Activated naive CD8-positive, alpha-beta T cell treated with anti-CD3 and anti-CD28 coated beads, Interleukin-2, amount 50 U/mL, for 24 hours (primary cell): ENCODE data around the gene HELZ.
A peak's percentile ranks its signal among the peaks of the same experiment; 100 is the strongest.

Experiments
- ATAC-seq: fragments of 150-1000 bp; cut with Tn5 transposase; one replicate; pipeline ENCODE4 v1.10.0; 2021
- DNase-seq: peaks from one replicate; pipeline ENCODE4 v3.0.0; 2021
- H3K27ac Mint-ChIP-seq: one replicate; pipeline ENCODE4 v1.8.0; 2021; ENCODE audit warnings: mild to moderate bottlenecking, mixed read lengths
- H3K27me3 Mint-ChIP-seq: one replicate; pipeline ENCODE4 v1.8.0; 2021; ENCODE audit warnings: mixed read lengths
- H3K36me3 Mint-ChIP-seq: one replicate; pipeline ENCODE4 v1.8.0; 2021; ENCODE audit warnings: low read depth, mixed read lengths
- H3K4me1 Mint-ChIP-seq: one replicate; pipeline ENCODE4 v1.8.0; 2021; ENCODE audit warnings: mixed read lengths
- H3K4me3 Mint-ChIP-seq: one replicate; pipeline ENCODE4 v1.8.0; 2021; ENCODE audit warnings: mild to moderate bottlenecking, moderate library complexity, mixed read lengths
- H3K9me3 Mint-ChIP-seq: one replicate; pipeline ENCODE4 v1.8.0; 2021; ENCODE audit warnings: mixed read lengths

The HELZ gene

DNA sequence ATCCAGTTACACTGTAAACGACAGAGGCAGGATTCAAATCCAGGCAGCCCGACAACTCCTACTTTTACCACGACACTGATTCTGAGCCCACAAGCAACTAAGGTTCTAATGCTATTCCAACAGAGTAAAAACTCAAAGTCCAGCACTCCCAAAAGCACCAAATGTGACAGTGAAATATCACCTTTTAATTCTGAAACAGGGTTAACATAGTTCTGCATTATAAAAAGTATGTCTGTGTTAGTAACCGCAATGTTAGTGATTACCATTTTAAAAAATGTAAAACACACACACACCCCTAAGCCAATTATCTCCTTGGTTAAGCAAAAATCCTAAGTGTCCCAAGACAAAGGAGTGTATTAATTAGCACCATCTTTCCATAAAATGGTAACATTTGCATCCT lies 19.7 kb downstream of the HELZ start:
- peaks cover 3% of the 10 kb centered on the region for H3K9me3 Mint-ChIP-seq
- H3K27ac Mint-ChIP-seq, result no peak overlapping the region
- no peak overlapping the region for H3K4me3 Mint-ChIP-seq
- peaks cover 43% of the 10 kb centered on the region for H3K4me1 Mint-ChIP-seq
- no peak for ATAC-seq
- no peak for DNase-seq
- peaks cover 37% of the 10 kb centered on the region for H3K36me3 Mint-ChIP-seq
- no peaks in the 10 kb centered on the region for H3K27me3 Mint-ChIP-seq

GRCh38 chr17:67224736-67225135 lies 20.3 kb downstream of the HELZ start:
- ATAC-seq, result no peak
- H3K27me3 Mint-ChIP-seq, result no peaks in the 10 kb centered on the region
- peaks cover 3% of the 10 kb centered on the region for H3K9me3 Mint-ChIP-seq
- no peak overlapping the region for H3K4me3 Mint-ChIP-seq
- H3K27ac Mint-ChIP-seq, result no peak overlapping the region
- H3K36me3 Mint-ChIP-seq, result peaks cover 37% of the 10 kb centered on the region
- H3K4me1 Mint-ChIP-seq, result peaks cover 43% of the 10 kb centered on the region
- DNase-seq, result no peak

DNA sequence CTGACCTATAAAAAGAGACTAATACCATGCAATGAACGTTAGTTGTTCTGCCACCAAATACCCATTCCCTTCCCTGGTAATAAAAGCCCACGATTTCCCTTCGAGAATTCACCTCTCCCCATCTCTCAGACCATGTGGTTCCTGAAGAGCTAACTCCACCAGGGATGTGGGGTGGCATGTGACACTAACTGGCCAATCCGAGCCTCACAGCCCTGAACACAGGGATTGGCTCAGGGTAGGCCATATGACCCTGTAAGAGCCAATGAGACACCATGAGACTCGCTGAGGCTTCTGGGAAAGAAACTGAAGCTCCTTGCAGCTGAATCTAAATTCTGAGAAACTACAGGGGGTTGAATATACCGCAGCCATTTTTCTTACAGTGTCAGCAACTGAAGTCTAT lies 21.1 kb downstream of the HELZ start:
- no peak overlapping the region for H3K4me3 Mint-ChIP-seq
- H3K36me3 Mint-ChIP-seq, result peaks cover 31% of the 10 kb centered on the region
- peaks cover 3% of the 10 kb centered on the region for H3K9me3 Mint-ChIP-seq
- H3K27me3 Mint-ChIP-seq, result no peaks in the 10 kb centered on the region
- peaks cover 36% of the 10 kb centered on the region for H3K4me1 Mint-ChIP-seq
- ATAC-seq, result peak; percentile 84
- DNase-seq, result peak; percentile 3
- peak overlapping the region; percentile 78 for H3K27ac Mint-ChIP-seq

DNA sequence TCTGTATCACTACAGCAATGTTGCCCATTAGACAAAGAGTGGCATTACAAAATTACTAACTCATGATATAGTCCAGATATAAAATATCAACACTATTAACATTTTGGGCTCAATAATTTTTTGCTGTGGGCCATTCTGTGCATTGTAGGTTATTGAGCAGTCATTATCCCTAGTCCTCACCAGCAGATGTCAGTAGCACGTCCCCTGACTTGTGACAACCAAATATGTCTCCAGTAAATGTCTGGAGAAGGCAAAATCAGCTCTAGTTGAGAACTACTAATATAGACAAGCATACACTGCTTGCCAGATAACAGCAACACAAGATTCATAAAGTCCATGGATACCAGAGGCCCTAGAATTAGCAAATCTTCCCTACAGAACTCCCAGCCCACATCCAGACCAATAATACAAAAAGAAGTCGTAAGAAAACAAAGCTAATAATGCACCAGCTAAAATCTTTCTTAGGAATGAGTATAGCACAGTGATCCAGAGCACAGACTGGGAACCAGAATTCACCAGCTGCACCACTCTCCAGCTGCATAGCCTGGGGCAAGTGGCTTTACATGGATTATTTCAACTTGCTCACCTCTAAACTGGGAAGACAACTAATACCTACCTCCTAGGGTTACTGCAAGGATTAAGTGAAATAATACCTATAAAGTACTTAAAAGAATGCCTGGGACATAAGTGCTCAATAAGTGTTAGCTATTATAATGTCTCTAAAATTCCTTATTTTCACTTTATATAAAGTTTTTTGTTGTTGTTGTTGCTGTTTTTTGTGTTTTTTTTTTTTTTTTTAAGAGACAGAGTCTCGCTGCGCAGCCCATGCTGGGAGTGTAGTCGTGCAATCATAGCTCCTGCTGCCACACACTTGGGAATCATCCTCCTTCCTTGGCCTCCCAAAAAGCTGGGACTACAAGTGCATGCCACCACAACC lies 23.7 kb downstream of the HELZ start:
- DNase-seq (no peak), ATAC-seq (no peak)

DNA sequence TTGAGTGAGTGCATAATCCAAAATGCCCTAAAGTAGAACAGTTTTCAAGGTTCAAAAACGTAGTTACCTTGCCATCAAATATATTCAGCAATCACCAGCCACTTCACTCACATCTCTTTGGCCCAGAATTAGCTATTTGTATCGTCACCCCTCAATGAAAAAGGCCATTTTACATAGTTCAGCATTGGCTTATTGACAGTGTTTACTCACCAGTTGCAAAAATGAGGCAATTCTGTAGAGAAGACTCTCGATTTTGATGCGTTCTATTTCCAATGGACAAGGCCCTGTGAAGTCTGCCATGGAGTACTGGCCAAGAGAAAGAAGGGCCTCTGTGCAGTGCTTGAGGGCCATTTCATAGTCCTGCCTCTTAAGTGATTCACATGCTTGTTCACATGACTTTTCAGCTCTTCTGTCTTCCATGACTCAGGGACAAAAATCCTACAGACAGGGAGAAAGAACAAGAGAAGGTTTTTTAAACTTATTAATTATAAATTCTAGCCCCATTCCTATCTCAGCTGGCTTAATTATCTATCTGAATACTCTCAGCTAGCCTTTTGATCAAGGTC lies 26.5 kb downstream of the HELZ start:
- peaks cover 11% of the 10 kb centered on the region for H3K4me1 Mint-ChIP-seq
- no peak overlapping the region for H3K4me3 Mint-ChIP-seq
- no peaks in the 10 kb centered on the region for H3K27me3 Mint-ChIP-seq
- DNase-seq, result no peak
- no peak for ATAC-seq
- peaks cover 17% of the 10 kb centered on the region for H3K36me3 Mint-ChIP-seq
- no peaks in the 10 kb centered on the region for H3K9me3 Mint-ChIP-seq
- no peak overlapping the region for H3K27ac Mint-ChIP-seq

More for the DNA sequence above, 23.7 kb downstream of the HELZ start:
- H3K36me3 Mint-ChIP-seq, result peaks cover 24% of the 10 kb centered on the region
- H3K9me3 Mint-ChIP-seq, result peaks cover 3% of the 10 kb centered on the region
- H3K4me3 Mint-ChIP-seq, result no peak overlapping the region
- H3K4me1 Mint-ChIP-seq, result peaks cover 26% of the 10 kb centered on the region
- H3K27me3 Mint-ChIP-seq, result no peaks in the 10 kb centered on the region
- no peak overlapping the region for H3K27ac Mint-ChIP-seq

DNA sequence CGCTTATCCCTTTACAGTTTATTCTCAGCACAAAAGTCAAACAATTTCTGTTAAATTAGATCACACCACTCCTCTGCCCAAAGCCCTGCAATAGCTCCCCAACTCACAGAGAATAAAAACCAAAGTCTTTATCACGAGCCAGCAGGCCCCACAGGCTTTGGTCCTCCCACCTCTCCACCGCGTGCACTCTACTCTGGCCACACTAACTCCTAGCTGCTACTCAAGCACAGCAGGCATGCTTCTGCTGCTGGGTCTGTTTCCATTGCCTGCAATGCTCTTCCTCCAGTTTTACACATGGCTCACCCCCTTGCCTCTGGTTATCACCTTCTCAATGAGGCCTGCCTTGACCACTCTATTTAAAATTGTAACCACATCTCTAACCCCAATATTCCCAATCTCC lies 27.6 kb downstream of the HELZ start:
- no peaks in the 10 kb centered on the region for H3K27me3 Mint-ChIP-seq
- H3K36me3 Mint-ChIP-seq, result peaks cover 20% of the 10 kb centered on the region
- H3K9me3 Mint-ChIP-seq, result no peaks in the 10 kb centered on the region
- H3K4me1 Mint-ChIP-seq, result peaks cover 9% of the 10 kb centered on the region
- H3K4me3 Mint-ChIP-seq, result no peak overlapping the region
- H3K27ac Mint-ChIP-seq, result no peak overlapping the region
- DNase-seq (no peak), ATAC-seq (no peak)

DNA sequence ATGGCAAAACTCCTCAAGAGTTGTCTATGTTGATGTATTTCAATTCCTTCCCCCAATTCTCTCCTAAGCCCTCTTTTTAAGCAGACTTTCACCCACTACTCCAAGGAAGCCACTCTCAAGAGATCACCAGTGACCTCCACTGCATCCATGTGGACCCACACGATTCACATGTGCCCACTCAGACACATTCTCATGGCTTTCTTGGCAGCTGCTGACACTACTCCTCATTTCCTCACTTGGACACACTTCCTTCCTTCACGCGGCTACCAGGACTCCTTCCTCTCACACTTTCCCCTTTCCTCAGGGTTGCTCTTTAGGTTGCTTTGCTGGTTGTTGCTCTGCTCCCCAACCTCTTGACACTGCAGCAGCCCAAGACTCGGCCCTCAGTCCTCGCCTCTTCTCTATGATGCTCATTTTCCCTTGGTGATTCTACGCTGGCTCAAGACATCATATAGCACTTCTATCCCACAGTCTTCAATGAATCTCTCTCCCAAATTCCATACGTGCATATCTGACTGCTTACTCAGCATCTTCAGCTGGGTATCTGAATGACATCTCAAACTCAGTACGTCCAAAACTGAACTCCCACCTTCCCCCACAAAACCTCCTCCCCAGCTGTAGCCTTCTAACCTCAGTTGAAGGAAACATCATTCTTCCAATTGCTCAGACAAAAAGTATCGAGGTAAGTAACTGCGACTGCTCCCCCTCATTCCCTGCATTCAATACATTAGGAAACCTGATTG lies 28.2 kb downstream of the HELZ start:
- ATAC-seq, result no peak
- H3K9me3 Mint-ChIP-seq, result no peaks in the 10 kb centered on the region

GRCh38 chr17:67215991-67216421 lies 29.0 kb downstream of the HELZ start:
- no peak overlapping the region for H3K4me3 Mint-ChIP-seq
- H3K9me3 Mint-ChIP-seq, result no peaks in the 10 kb centered on the region
- peaks cover 23% of the 10 kb centered on the region for H3K36me3 Mint-ChIP-seq
- no peak overlapping the region for H3K27ac Mint-ChIP-seq
- DNase-seq (no peak), ATAC-seq (no peak)
- no peaks in the 10 kb centered on the region for H3K27me3 Mint-ChIP-seq
- peaks cover 3% of the 10 kb centered on the region for H3K4me1 Mint-ChIP-seq

More for the DNA sequence above, 28.2 kb downstream of the HELZ start:
- no peaks in the 10 kb centered on the region for H3K27me3 Mint-ChIP-seq
- H3K4me3 Mint-ChIP-seq, result no peak overlapping the region
- H3K27ac Mint-ChIP-seq, result no peak overlapping the region
- H3K4me1 Mint-ChIP-seq, result peaks cover 5% of the 10 kb centered on the region
- no peak for DNase-seq
- peaks cover 23% of the 10 kb centered on the region for H3K36me3 Mint-ChIP-seq

GRCh38 chr17:67212714-67213417 lies 32.1 kb downstream of the HELZ start:
- ATAC-seq (no peak), DNase-seq (no peak)
- Mint-ChIP-seq H3K27ac (no peak overlapping the region), H3K4me3 (no peak overlapping the region), H3K9me3 (no peaks in the 10 kb centered on the region), H3K36me3 (peaks cover 27% of the 10 kb centered on the region), H3K27me3 (no peaks in the 10 kb centered on the region), H3K4me1 (peaks cover 21% of the 10 kb centered on the region)

- Mint-ChIP-seq H3K4me1 (peaks cover 23% of the 10 kb centered on the region), H3K4me3 (no peak overlapping the region), H3K27ac (no peak overlapping the region), H3K36me3 (peaks cover 27% of the 10 kb centered on the region), H3K27me3 (no peaks in the 10 kb centered on the region), H3K9me3 (no peaks in the 10 kb centered on the region)
- DNase-seq, result no peak
- no peak for ATAC-seq
These were observed 32.8 kb downstream of the HELZ start for GRCh38 chr17:67212231-67212630.

- no peaks in the 10 kb centered on the region for H3K9me3 Mint-ChIP-seq
- DNase-seq (no peak), ATAC-seq (no peak)
- H3K36me3 Mint-ChIP-seq, result peaks cover 27% of the 10 kb centered on the region
- no peak overlapping the region for H3K27ac Mint-ChIP-seq
- no peaks in the 10 kb centered on the region for H3K27me3 Mint-ChIP-seq
- no peak overlapping the region for H3K4me3 Mint-ChIP-seq
- H3K4me1 Mint-ChIP-seq, result peaks cover 23% of the 10 kb centered on the region
These were observed 33.3 kb downstream of the HELZ start for GRCh38 chr17:67211742-67212141.

DNA sequence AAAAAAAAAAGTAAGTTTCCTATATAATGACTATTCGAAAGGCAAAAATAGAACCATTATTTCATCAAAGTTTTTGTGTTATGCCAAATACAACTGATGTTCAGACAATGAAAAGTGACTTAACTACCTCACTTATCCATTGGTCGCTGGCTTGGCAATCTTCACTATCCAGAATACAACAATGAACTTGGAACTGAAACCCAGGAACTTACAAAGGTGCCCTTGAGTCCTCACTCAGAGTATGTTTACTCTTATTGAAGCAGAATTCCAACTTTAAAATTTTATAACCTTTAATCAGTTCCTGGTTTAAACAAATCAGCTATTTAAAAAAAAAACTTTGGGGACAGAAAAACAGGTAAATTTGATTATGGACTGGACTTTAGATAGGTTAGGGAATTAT lies 34.1 kb downstream of the HELZ start:
- peaks cover 29% of the 10 kb centered on the region for H3K36me3 Mint-ChIP-seq
- no peak for ATAC-seq

GRCh38 chr17:67208232-67208631 lies 36.8 kb downstream of the HELZ start:
- H3K27ac Mint-ChIP-seq, result no peak overlapping the region
- no peaks in the 10 kb centered on the region for H3K27me3 Mint-ChIP-seq
- no peaks in the 10 kb centered on the region for H3K9me3 Mint-ChIP-seq
- ATAC-seq (no peak), DNase-seq (no peak)
- peaks cover 24% of the 10 kb centered on the region for H3K4me1 Mint-ChIP-seq
- no peak overlapping the region for H3K4me3 Mint-ChIP-seq
- peaks cover 18% of the 10 kb centered on the region for H3K36me3 Mint-ChIP-seq

More for the DNA sequence above, 34.1 kb downstream of the HELZ start:
- Mint-ChIP-seq H3K9me3 (no peaks in the 10 kb centered on the region), H3K27ac (no peak overlapping the region), H3K27me3 (no peaks in the 10 kb centered on the region), H3K4me3 (no peak overlapping the region), H3K4me1 (peaks cover 24% of the 10 kb centered on the region)
- no peak for DNase-seq

DNA sequence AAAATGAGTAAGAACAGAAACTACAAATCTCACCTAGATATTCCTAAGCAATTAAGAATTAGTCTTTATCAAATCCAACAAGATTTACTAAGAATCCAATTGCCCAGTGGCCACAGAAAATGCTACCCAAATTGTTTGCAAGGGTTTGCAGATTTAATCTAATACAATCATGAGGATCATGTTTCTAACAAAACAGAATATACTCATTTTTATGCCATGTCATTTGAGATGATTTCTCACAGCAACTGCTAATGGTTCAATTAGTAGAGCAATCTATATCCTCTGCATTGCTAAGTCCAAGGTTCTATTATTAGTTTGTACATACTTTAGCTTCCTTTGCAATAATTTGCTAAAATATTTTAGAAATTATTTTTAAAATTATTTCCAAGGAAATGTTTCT lies 41.2 kb downstream of the HELZ start:
- H3K36me3 Mint-ChIP-seq, result peaks cover 36% of the 10 kb centered on the region
- peaks cover 5% of the 10 kb centered on the region for H3K9me3 Mint-ChIP-seq
- peaks cover 10% of the 10 kb centered on the region for H3K4me1 Mint-ChIP-seq
- H3K4me3 Mint-ChIP-seq, result no peak overlapping the region
- no peak overlapping the region for H3K27ac Mint-ChIP-seq
- no peak for DNase-seq
- no peaks in the 10 kb centered on the region for H3K27me3 Mint-ChIP-seq
- ATAC-seq, result no peak
